Motor neuron (in vitro differentiated cells): Measurements from ENCODE around the gene PGS1. TPM values are rescaled to one million over a fixed set of nuclear protein-coding genes. Genes with fewer than 3 reads are reported as not detected.

Source experiments
- ATAC-seq, 8 experiments: fragments of 200-7000 bp; cut with Tn5 transposase; replicated peaks in 6 of 8; 2 replicates each; pipeline ENCODE4 v1.8.0; 2021; ENCODE audit warnings: mild to moderate bottlenecking in 8 of 8, moderate library complexity in 8 of 8
- H3K27ac ChIP-seq, 2 donors: fragments of 250-450 bp; sonication (Bioruptor Pico); 2 replicates each; pipeline ENCODE4 v1.9.0; 2021; ENCODE audit warnings: antibody characterized with exemption in 2 of 2, mild to moderate bottlenecking in 2 of 2, moderate library complexity in 1 of 2
- H3K4me1 ChIP-seq, 2 donors: fragments of 250-450 bp; sonication (Bioruptor Pico); replicated peaks in 1 of 2; 2 replicates each; pipeline ENCODE4 v1.6.1; 2021; ENCODE audit warnings: antibody characterized with exemption in 2 of 2, mild to moderate bottlenecking in 2 of 2, moderate library complexity in 1 of 2
- H3K4me3 ChIP-seq, 5 donors: fragments of 250-450 bp; sonication (Bioruptor Pico); 2 replicates each; pipeline ENCODE4 v1.9.0; 2021; ENCODE audit warnings: antibody characterized with exemption in 5 of 5, mild to moderate bottlenecking in 5 of 5, moderate library complexity in 4 of 5
- whole genome bisulfite sequencing, 10 experiments: fragments of 450-650 bp; shearing (Covaris generic); methylation state at CpG; one replicate each; pipeline ENCODE4 v1.0.0; 2022; 5-methylcytosine and 5-hydroxymethylcytosine counted together
- in situ Hi-C, 9 experiments: fragments of 400-800 bp; cut with MboI; loops; one replicate each; pipeline ENCODE4 v1.15.0; 2021; ENCODE audit warnings: low sequenced_read_pairs in 9 of 9, low pct_unique_long_range_greater_than_20kb in 2 of 9; ENCODE audit not compliant: unreplicated experiment in 9 of 9
- total RNA-seq, 8 experiments: library from RNA; unstranded; fragments of 300-600 nt; gene quantifications; 2 replicates each; pipeline versions ENCODE4 v1.2.3 to v1.2.4, GENCODE V29; 2022

Gene PGS1
- total RNA-seq, 8 experiments from 2014 or later, result 15.0 to 43.8 (median 22.0) TPM

GRCh38 chr17:78433780-78434335 lies 55.4 kb downstream of the PGS1 start:
- WGBS, 10 experiments, result 93% methylated on average over 3 of the region's 13 CpGs; no CpG with 5 or more reads in 9 of the 10 experiments
- in situ Hi-C loops, result no loop called here
- Histone ChIP-seq H3K4me1 (no peaks in the 10 kb centered on the region), H3K27ac (no peak overlapping the region), H3K4me3 (no peak overlapping the region)
- no peak for ATAC-seq

GRCh38 chr17:78434455-78435329 lies 56.2 kb downstream of the PGS1 start:
- peak in 5 of 8 experiments; percentile 9 to 21 (median 13) for ATAC-seq
- Histone ChIP-seq H3K4me3 (no peak overlapping the region), H3K4me1 (no peaks in the 10 kb centered on the region), H3K27ac (no peak overlapping the region)
- WGBS, 10 experiments, result 20 to 83% (median 57%) methylated on average over 1 to 7 of the region's 18 CpGs; no CpG with 5 or more reads in 4 of the 10 experiments
- in situ Hi-C loops, result no loop called here

GRCh38 chr17:78435330-78436005 lies 57.0 kb downstream of the PGS1 start:
- 25 to 92% (median 81%) methylated on average over 2 to 13 of the region's 19 CpGs; no CpG with 5 or more reads in 2 of the 10 experiments for WGBS, 10 experiments
- no peak overlapping the region for H3K27ac ChIP-seq

GRCh38 chr17:78437508-78438169 lies 59.2 kb downstream of the PGS1 start:
- ATAC-seq, result peak in 1 of 8 experiments; percentile 5
- in situ Hi-C loops, result no loop called here
- H3K27ac ChIP-seq, result no peak overlapping the region
- no peaks in the 10 kb centered on the region for H3K4me1 ChIP-seq
- WGBS, 10 experiments, result 69 to 86% (median 83%) methylated on average over 2 to 14 of the region's 20 CpGs; no CpG with 5 or more reads in 5 of the 10 experiments
- no peak overlapping the region for H3K4me3 ChIP-seq

More at GRCh38 chr17:78435330-78436005, 57.0 kb downstream of the PGS1 start:
- Histone ChIP-seq H3K4me3 (no peak overlapping the region), H3K4me1 (no peaks in the 10 kb centered on the region)
- ATAC-seq, result no peak
- in situ Hi-C loops, result no loop called here

- no peak for ATAC-seq
- Histone ChIP-seq H3K4me1 (no peaks in the 10 kb centered on the region), H3K27ac (no peak overlapping the region), H3K4me3 (no peak overlapping the region)
- in situ Hi-C loops, result no loop called here
- WGBS, 10 experiments, result 40 to 100% (median 92%) methylated on average over 1 to 2 of the region's 10 CpGs; no CpG with 5 or more reads in 7 of the 10 experiments
These were observed 59.8 kb downstream of the PGS1 start for GRCh38 chr17:78438271-78438691.

- no peak for ATAC-seq
- WGBS, 10 experiments, result 80 to 95% (median 87%) methylated on average over 1 to 10 of the region's 16 CpGs; no CpG with 5 or more reads in 3 of the 10 experiments
- no peak overlapping the region for H3K27ac ChIP-seq
- H3K4me3 ChIP-seq, result no peak overlapping the region
- in situ Hi-C loops, result no loop called here
- H3K4me1 ChIP-seq, result no peaks in the 10 kb centered on the region
These were observed 60.4 kb downstream of the PGS1 start for GRCh38 chr17:78438694-78439325.

- ATAC-seq, result no peak
- no peak overlapping the region for H3K4me3 ChIP-seq
- whole genome bisulfite sequencing, 10 experiments, result 15 to 92% (median 81%) methylated on average over 2 to 10 of the region's 12 CpGs; no CpG with 5 or more reads in 6 of the 10 experiments
- H3K4me1 ChIP-seq, result no peaks in the 10 kb centered on the region
- in situ Hi-C loops, result no loop called here
- H3K27ac ChIP-seq, result no peak overlapping the region
These were observed 63.0 kb downstream of the PGS1 start for GRCh38 chr17:78441271-78441971.

- no peak overlapping the region for H3K4me3 ChIP-seq
- in situ Hi-C loops, result no loop called here
- H3K4me1 ChIP-seq, result no peaks in the 10 kb centered on the region
- 33 to 82% (median 47%) methylated on average over 1 to 10 of the region's 19 CpGs; no CpG with 5 or more reads in 4 of the 10 experiments for WGBS, 10 experiments
- ATAC-seq, result peak in 5 of 8 experiments; percentile 28 to 75 (median 43)
- no peak overlapping the region for H3K27ac ChIP-seq
These were observed 64.3 kb downstream of the PGS1 start for GRCh38 chr17:78442648-78443218.

GRCh38 chr17:78444392-78444791 lies 65.9 kb downstream of the PGS1 start:
- no peak overlapping the region for H3K4me3 ChIP-seq
- in situ Hi-C loops, result no loop called here
- 55 to 100% (median 81%) methylated on average over 1 to 17 of the region's 20 CpGs; no CpG with 5 or more reads in 3 of the 10 experiments for WGBS, 10 experiments
- H3K27ac ChIP-seq, result no peak overlapping the region
- no peak for ATAC-seq
- no peaks in the 10 kb centered on the region for H3K4me1 ChIP-seq

- in situ Hi-C loops, result no loop called here
- 75 to 100% (median 80%) methylated on average over 1 to 5 of the region's 7 CpGs; no CpG with 5 or more reads in 3 of the 10 experiments for WGBS, 10 experiments
- Histone ChIP-seq H3K4me3 (no peak overlapping the region), H3K4me1 (no peaks in the 10 kb centered on the region), H3K27ac (no peak overlapping the region)
- no peak for ATAC-seq
These were observed 68.4 kb downstream of the PGS1 start for GRCh38 chr17:78446833-78447232.

- H3K4me1 ChIP-seq, result no peaks in the 10 kb centered on the region
- ATAC-seq, result no peak
- in situ Hi-C loops, result no loop called here
- no peak overlapping the region for H3K27ac ChIP-seq
- H3K4me3 ChIP-seq, result no peak overlapping the region
- 39 to 100% (median 54%) methylated on average over 1 to 5 of the region's 5 CpGs for WGBS, 10 experiments
These were observed 70.0 kb downstream of the PGS1 start for GRCh38 chr17:78448356-78448993.
